Smooth muscle cell (in vitro differentiated cells): ENCODE data around the gene CCDC12. TPM values are rescaled to one million over a fixed set of nuclear protein-coding genes. Genes with fewer than 3 reads are reported as not detected.
A peak's percentile ranks its signal among the peaks of the same experiment; 100 is the strongest.

Experiments used
- DNase-seq: peaks from one replicate; lab custom pipeline; 2025; ENCODE audit not compliant: unreplicated experiment; lab: John Stamatoyannopoulos, UW
- H2AFZ ChIP-seq: fragments of 200-600 bp; sonication (generic); 2 replicates; pipeline ENCODE4 v1.6.0; 2016; ENCODE audit warnings: antibody characterized with exemption, low read depth, mild to moderate bottlenecking
- H3F3A ChIP-seq: fragments of 200-600 bp; sonication (generic); 2 replicates; pipeline ENCODE4 v1.6.0; 2017; ENCODE audit warnings: antibody characterized with exemption, low read depth
- H3K27ac ChIP-seq: fragments of 200-600 bp; sonication (generic); 2 replicates; pipeline ENCODE4 v1.5.1; 2016; ENCODE audit warnings: low read depth, mild to moderate bottlenecking
- H3K27me3 ChIP-seq: fragments of 200-600 bp; sonication (generic); 2 replicates; pipeline ENCODE4 v1.6.1; 2016; ENCODE audit warnings: low read depth, mild to moderate bottlenecking
- H3K36me3 ChIP-seq: fragments of 200-600 bp; sonication (generic); 2 replicates; pipeline ENCODE4 v1.5.1; 2016; ENCODE audit warnings: low read depth
- H3K4me1 ChIP-seq: fragments of 200-600 bp; sonication (generic); 2 replicates; pipeline ENCODE4 v1.5.1; 2016; ENCODE audit warnings: low read depth
- H3K4me2 ChIP-seq: fragments of 200-600 bp; sonication (generic); 2 replicates; pipeline ENCODE4 v1.6.0; 2016; ENCODE audit warnings: mild to moderate bottlenecking
- H3K4me3 ChIP-seq: fragments of 200-600 bp; sonication (generic); 2 replicates; pipeline ENCODE4 v1.5.1; 2016; ENCODE audit warnings: mild to moderate bottlenecking
- H3K79me2 ChIP-seq: fragments of 200-600 bp; sonication (generic); 2 replicates; pipeline ENCODE4 v1.6.0; 2016; ENCODE audit warnings: low read depth, mild to moderate bottlenecking
- H3K9ac ChIP-seq: fragments of 200-600 bp; sonication (generic); 2 replicates; pipeline ENCODE4 v1.6.0; 2016; ENCODE audit warnings: low read depth
- H3K9me3 ChIP-seq: fragments of 200-600 bp; sonication (generic); replicated peaks from 2 replicates; pipeline ENCODE4 v1.5.1; 2016; ENCODE audit warnings: low read depth
- H4K20me1 ChIP-seq: fragments of 200-600 bp; sonication (generic); 2 replicates; pipeline ENCODE4 v1.6.0; 2016; ENCODE audit warnings: low read depth
- WGBS: methylation state at CpG from one replicate; pipeline ENCODE4 v1.1.7; 2016; ENCODE audit warnings: low lambda C conversion rate; 5-methylcytosine and 5-hydroxymethylcytosine counted together
- polyA plus RNA-seq: library from polyadenylated mRNA; unstranded; fragments of >200 nt; fragmentation: Nextera tagmentation; extraction: Ambion mirVana; gene quantifications from 2 replicates; pipeline ENCODE4 v1.2.1, GENCODE V29; 2016
- total RNA-seq: library from RNA; depleted of rRNA; stranded (reverse); fragments of >200 nt; gene quantifications from 2 replicates; pipeline ENCODE4 v1.2.3, GENCODE V29; 2014
- TF ChIP-seq, protein P1 (sequence below): fragments of 200-600 bp; sonication (generic); IDR thresholded peaks from 2 replicates; pipeline ENCODE4 v1.5.1; 2017; ENCODE audit warnings: borderline replicate concordance, mild to moderate bottlenecking, antibody characterized with exemption; ENCODE audit not compliant: insufficient read depth, poor library complexity, severe bottlenecking

CCDC12 gene
- total and polyA plus RNA-seq, 2 experiments from 2014 or later = 23.9 to 52.4 TPM

DNA sequence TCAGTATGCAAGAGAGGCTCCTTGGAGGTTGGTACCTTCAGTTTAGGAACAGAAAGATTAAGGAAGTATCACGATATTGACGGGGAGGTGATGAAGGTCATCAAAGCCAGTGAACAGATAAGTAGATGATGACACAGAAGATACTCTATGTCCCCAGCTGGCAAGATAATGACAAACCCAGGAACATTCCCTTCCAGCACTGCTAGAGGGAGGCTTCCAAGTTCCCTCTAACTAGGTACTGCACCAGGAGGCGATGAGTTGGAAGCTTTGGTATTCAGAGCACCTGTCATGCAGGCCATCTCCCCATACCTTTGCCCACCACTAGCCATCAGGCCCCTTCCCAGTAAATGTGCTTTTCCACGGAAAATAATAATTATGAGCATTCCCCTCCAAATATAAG is 43.8 kb upstream of the CCDC12 start:
- no peak overlapping the region for H3K4me2 ChIP-seq
- peaks cover 92% of the 10 kb centered on the region for H4K20me1 ChIP-seq
- no peak overlapping the region for H2AFZ ChIP-seq
- no peaks in the 10 kb centered on the region for H3K9me3 ChIP-seq
- no peaks in the 10 kb centered on the region for H3K27me3 ChIP-seq
- H3K4me3 ChIP-seq = no peak overlapping the region
- peaks cover 8% of the 10 kb centered on the region for H3K4me1 ChIP-seq
- peaks cover 16% of the 10 kb centered on the region for H3F3A ChIP-seq
- TF ChIP-seq, protein P1, sequence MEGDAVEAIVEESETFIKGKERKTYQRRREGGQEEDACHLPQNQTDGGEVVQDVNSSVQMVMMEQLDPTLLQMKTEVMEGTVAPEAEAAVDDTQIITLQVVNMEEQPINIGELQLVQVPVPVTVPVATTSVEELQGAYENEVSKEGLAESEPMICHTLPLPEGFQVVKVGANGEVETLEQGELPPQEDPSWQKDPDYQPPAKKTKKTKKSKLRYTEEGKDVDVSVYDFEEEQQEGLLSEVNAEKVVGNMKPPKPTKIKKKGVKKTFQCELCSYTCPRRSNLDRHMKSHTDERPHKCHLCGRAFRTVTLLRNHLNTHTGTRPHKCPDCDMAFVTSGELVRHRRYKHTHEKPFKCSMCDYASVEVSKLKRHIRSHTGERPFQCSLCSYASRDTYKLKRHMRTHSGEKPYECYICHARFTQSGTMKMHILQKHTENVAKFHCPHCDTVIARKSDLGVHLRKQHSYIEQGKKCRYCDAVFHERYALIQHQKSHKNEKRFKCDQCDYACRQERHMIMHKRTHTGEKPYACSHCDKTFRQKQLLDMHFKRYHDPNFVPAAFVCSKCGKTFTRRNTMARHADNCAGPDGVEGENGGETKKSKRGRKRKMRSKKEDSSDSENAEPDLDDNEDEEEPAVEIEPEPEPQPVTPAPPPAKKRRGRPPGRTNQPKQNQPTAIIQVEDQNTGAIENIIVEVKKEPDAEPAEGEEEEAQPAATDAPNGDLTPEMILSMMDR = no peak
- H3K79me2 ChIP-seq = peaks cover 28% of the 10 kb centered on the region
- no peak overlapping the region for H3K27ac ChIP-seq
- no peak for DNase-seq
- WGBS = 100% methylated on average over 4 of the region's 4 CpGs
- no peak overlapping the region for H3K9ac ChIP-seq
- peaks cover 6% of the 10 kb centered on the region for H3K36me3 ChIP-seq

DNA sequence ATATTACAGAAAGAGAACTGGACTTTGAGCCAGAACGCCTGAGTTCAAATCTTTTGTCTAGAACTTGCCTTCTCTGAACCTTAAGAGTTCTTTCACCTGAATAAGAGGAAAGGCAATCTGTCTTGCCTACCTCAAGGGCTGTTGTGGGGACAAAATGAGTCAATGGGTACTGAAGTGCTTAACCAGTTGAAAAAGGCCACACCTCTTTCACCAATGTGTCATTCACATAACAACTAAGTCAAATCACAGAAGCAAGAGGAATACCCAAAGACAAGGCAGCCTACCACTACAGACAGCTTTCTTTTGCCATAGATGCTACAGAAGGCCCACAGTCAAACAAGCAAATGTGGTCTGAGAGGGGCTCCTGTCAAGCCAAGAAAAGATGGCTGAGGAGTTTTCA is 42.7 kb upstream of the CCDC12 start:
- no peak for DNase-seq
- TF ChIP-seq, protein P1 = no peak

DNA sequence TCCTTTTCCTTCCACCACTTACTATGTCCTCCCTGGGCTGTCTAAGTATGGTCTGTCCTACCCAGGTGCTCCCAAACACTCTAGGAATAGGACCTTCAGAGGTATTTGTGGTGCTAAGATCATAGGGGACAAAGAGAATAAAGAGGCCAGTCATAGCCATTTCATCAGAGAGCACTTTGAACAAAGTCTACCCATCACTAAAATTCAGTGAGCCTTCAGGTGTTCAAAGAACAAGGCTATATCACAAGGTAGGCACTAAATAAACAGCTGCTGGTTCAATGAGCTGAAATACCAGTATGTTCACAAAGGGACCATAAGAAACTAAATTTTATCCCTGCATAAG is 41.7 kb upstream of the CCDC12 start:
- peaks cover 74% of the 10 kb centered on the region for H4K20me1 ChIP-seq
- H3K9ac ChIP-seq = no peak overlapping the region
- H3K27me3 ChIP-seq = no peaks in the 10 kb centered on the region
- peaks cover 8% of the 10 kb centered on the region for H3K4me1 ChIP-seq
- peaks cover 24% of the 10 kb centered on the region for H3F3A ChIP-seq
- H2AFZ ChIP-seq = no peak overlapping the region
- TF ChIP-seq, protein P1 = no peak
- H3K4me3 ChIP-seq = no peak overlapping the region
- H3K9me3 ChIP-seq = no peaks in the 10 kb centered on the region
- no peak overlapping the region for H3K4me2 ChIP-seq
- DNase-seq = no peak
- peaks cover 6% of the 10 kb centered on the region for H3K36me3 ChIP-seq
- peak overlapping the region; percentile 87 for H3K27ac ChIP-seq
- peaks cover 18% of the 10 kb centered on the region for H3K79me2 ChIP-seq

More for the DNA sequence above, 42.7 kb upstream of the CCDC12 start:
- no peak overlapping the region for H2AFZ ChIP-seq
- H3K9me3 ChIP-seq = no peaks in the 10 kb centered on the region
- H3K79me2 ChIP-seq = peaks cover 28% of the 10 kb centered on the region
- H3K36me3 ChIP-seq = peaks cover 6% of the 10 kb centered on the region
- peaks cover 8% of the 10 kb centered on the region for H3K4me1 ChIP-seq
- no peak overlapping the region for H3K9ac ChIP-seq
- WGBS = 100% methylated on average over 1 of the region's 1 CpG
- no peak overlapping the region for H3K4me2 ChIP-seq
- H4K20me1 ChIP-seq = peaks cover 83% of the 10 kb centered on the region
- peaks cover 24% of the 10 kb centered on the region for H3F3A ChIP-seq
- no peak overlapping the region for H3K27ac ChIP-seq
- no peak overlapping the region for H3K4me3 ChIP-seq
- no peaks in the 10 kb centered on the region for H3K27me3 ChIP-seq

DNA sequence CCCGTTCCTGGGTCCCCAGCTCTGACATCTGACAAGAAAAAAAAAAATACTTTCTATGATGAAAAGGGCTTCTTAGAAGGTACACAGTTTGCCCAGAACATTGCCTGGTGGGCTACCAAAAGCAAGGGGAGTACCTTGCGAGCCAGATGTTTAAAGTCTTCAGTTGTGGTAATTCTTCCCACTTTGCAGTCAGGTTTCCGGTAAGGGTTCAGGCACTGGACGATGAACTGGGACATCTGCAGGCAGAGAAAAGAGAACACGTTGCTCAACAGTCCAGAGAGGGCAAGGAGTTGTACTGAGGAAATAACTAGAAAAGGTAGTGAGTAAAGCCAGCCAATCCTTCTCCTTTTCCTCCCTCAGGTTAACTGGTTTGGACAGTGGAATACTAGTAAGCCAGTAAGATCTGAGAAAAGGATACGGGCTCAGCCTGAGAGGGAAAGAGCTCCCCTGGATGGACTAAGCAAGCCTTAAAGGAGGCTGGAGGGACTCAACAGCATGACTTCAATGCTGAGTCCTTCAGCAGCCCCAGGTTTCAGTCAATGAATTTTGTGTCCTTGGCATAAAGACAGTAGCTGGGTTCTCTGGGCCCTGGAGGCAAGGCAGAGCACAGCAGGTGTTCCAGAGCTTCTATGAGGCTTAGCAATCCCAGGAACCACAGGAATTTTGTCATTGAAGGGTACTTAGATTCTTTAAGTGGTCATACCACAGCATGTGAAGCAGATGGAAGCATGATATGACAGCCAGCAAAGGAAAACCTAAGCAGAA is 41.1 kb upstream of the CCDC12 start:
- peaks cover 68% of the 10 kb centered on the region for H4K20me1 ChIP-seq
- peaks cover 6% of the 10 kb centered on the region for H3K36me3 ChIP-seq
- H3F3A ChIP-seq = peaks cover 24% of the 10 kb centered on the region
- peaks cover 8% of the 10 kb centered on the region for H3K4me1 ChIP-seq
- H3K4me2 ChIP-seq = peak overlapping the region; percentile 61
- 89% methylated on average over 6 of the region's 6 CpGs for WGBS
- peak overlapping the region; percentile 87 for H3K27ac ChIP-seq
- TF ChIP-seq, protein P1 = no peak
- no peak for DNase-seq
- peak overlapping the region; percentile 0 for H3K9ac ChIP-seq
- no peaks in the 10 kb centered on the region for H3K27me3 ChIP-seq
- no peak overlapping the region for H2AFZ ChIP-seq
- no peak overlapping the region for H3K4me3 ChIP-seq
- no peaks in the 10 kb centered on the region for H3K9me3 ChIP-seq
- H3K79me2 ChIP-seq = peaks cover 17% of the 10 kb centered on the region
